ENCODE measurements around the gene MCHR1. TPM values are rescaled to one million over a fixed set of nuclear protein-coding genes. Genes with fewer than 3 reads are reported as not detected.

MCHR1 gene
- polyA plus RNA-seq, 1 donor (not counting 4 experiments of a cell fraction or from before 2014, with no cell fraction given): 0.12 TPM

- no peak for DNase-seq (ENCODE audit: low read depth, low spot score)
- TF ChIP-seq CTCF (optimal IDR thresholded peaks at IDR 0.05 in 1 of 3, IDR thresholded peaks at IDR 0.05 in 1 of 3, conservative IDR thresholded peaks at IDR 0.05 in 1 of 3; ENCODE audit: extremely low read depth in 1 of 3, insufficient read depth in 2 of 3, low read length in 3 of 3) (no peak), EZH2 (IDR thresholded peaks at IDR 0.05; ENCODE audit: low read length) (no peak)
- Histone ChIP-seq H2AFZ (ENCODE audit: control insufficient read depth, low read length) (no peak overlapping the region), H3K4me1 (ENCODE audit: control insufficient read depth, extremely low read depth, insufficient read depth, low read length) (peaks cover 27% of the 10 kb centered on the region), H3K36me3 (ENCODE audit: control insufficient read depth in 2 of 2, extremely low read depth in 1 of 2, insufficient read depth in 2 of 2, low read length in 2 of 2) (no peaks in the 10 kb centered on the region), H3K9me1 (ENCODE audit: control insufficient read depth, extremely low read depth, insufficient read depth, low read length) (no peaks in the 10 kb centered on the region), H3K27ac (ENCODE audit: control insufficient read depth, insufficient read depth, low read length) (no peak overlapping the region), H3K9me3 (ENCODE audit: control insufficient read depth, low read depth, low read length) (no peaks in the 10 kb centered on the region), H3K4me3 (ENCODE audit: control insufficient read depth in 2 of 3, extremely low read depth in 1 of 3, insufficient read depth in 2 of 3, low read depth in 1 of 3, low read length in 3 of 3) (no peak overlapping the region), H3K4me2 (ENCODE audit: control insufficient read depth, extremely low read depth, insufficient read depth, low read depth, low read length) (no peak overlapping the region), H4K20me1 (ENCODE audit: control insufficient read depth, extremely low read depth, insufficient read depth, low read length) (no peaks in the 10 kb centered on the region), H3K79me2 (ENCODE audit: control insufficient read depth, insufficient read depth, low read length) (no peaks in the 10 kb centered on the region), H3K27me3 (ENCODE audit: control insufficient read depth, extremely low read depth, insufficient read depth, low read length) (peaks cover 6% of the 10 kb centered on the region), H3K9ac (ENCODE audit: control insufficient read depth, extremely low read depth, insufficient read depth, low read length) (no peak overlapping the region)
- no peak for FAIRE-seq
- dilution Hi-C loops (cut with MboI; ENCODE audit: extremely low pct_ligation_motif_present, low sequenced_read_pairs): no loop called here
Observed at GRCh38 chr22:40680819-40681183, 1.5 kb downstream of the MCHR1 start.

GRCh38 chr22:40681451-40681850 is 2.2 kb downstream of the MCHR1 start:
- dilution Hi-C loops (cut with MboI; ENCODE audit: extremely low pct_ligation_motif_present, low sequenced_read_pairs): no loop called here

More at GRCh38 chr22:40681451-40681850, 2.2 kb downstream of the MCHR1 start:
- FAIRE-seq (no peak), DNase-seq (ENCODE audit: low read depth, low spot score) (no peak)
- Histone ChIP-seq H2AFZ (ENCODE audit: control insufficient read depth, low read length) (no peak overlapping the region), H3K36me3 (ENCODE audit: control insufficient read depth in 2 of 2, extremely low read depth in 1 of 2, insufficient read depth in 2 of 2, low read length in 2 of 2) (no peaks in the 10 kb centered on the region), H3K27me3 (ENCODE audit: control insufficient read depth, extremely low read depth, insufficient read depth, low read length) (peaks cover 6% of the 10 kb centered on the region), H3K9ac (ENCODE audit: control insufficient read depth, extremely low read depth, insufficient read depth, low read length) (no peak overlapping the region), H3K4me3 (ENCODE audit: control insufficient read depth in 2 of 3, extremely low read depth in 1 of 3, insufficient read depth in 2 of 3, low read depth in 1 of 3, low read length in 3 of 3) (no peak overlapping the region), H3K9me1 (ENCODE audit: control insufficient read depth, extremely low read depth, insufficient read depth, low read length) (no peaks in the 10 kb centered on the region), H3K9me3 (ENCODE audit: control insufficient read depth, low read depth, low read length) (no peaks in the 10 kb centered on the region), H3K27ac (ENCODE audit: control insufficient read depth, insufficient read depth, low read length) (no peak overlapping the region), H3K4me1 (ENCODE audit: control insufficient read depth, extremely low read depth, insufficient read depth, low read length) (peaks cover 21% of the 10 kb centered on the region), H3K4me2 (ENCODE audit: control insufficient read depth, extremely low read depth, insufficient read depth, low read depth, low read length) (no peak overlapping the region), H3K79me2 (ENCODE audit: control insufficient read depth, insufficient read depth, low read length) (no peaks in the 10 kb centered on the region), H4K20me1 (ENCODE audit: control insufficient read depth, extremely low read depth, insufficient read depth, low read length) (no peaks in the 10 kb centered on the region)
- no peak for TF ChIP-seq EZH2 (IDR thresholded peaks at IDR 0.05; ENCODE audit: low read length)
- TF ChIP-seq CTCF (optimal IDR thresholded peaks at IDR 0.05 in 1 of 3, IDR thresholded peaks at IDR 0.05 in 1 of 3, conservative IDR thresholded peaks at IDR 0.05 in 1 of 3; ENCODE audit: extremely low read depth in 1 of 3, insufficient read depth in 2 of 3, low read length in 3 of 3): no peak

Data from keratinocyte (primary cell).